Measurements from ENCODE around the gene RAB11A. TPM values are rescaled to one million over a fixed set of nuclear protein-coding genes. Genes with fewer than 3 reads are reported as not detected.

RAB11A gene
- total RNA-seq, 1 donor from 2014 or later = 167 TPM

DNA sequence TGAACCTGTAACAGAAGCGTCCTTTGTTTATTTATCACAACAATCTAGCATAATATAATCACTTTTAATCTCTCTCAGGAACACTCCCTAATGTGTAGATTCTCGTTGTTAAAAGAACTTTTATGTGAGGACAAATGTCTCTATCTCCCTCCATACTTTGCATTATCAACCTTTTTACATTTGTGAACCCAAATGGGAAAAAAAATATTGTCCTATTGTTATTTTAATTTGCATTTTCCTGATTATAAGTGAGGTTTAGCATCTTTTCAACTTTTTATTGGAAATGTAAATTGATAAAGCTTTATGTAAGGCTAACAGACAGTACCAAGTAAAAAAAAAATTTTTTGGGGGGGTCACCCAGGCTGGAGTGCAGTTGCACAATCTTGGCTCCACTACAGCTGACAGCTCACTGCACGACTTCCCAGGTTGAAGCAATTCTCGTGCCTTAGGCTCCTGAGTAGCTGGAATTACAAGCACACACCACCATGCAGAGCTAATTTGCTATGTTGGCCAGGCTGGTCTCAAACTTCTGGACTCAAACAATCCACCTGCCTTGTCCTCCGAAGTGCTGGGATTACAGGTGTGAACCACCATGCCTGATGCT lies 44.2 kb upstream of the RAB11A start:
- H3K27me3 ChIP-seq (ENCODE audit: control insufficient read depth, insufficient read depth, low read length) = no peaks in the 10 kb centered on the region
- no peaks in the 10 kb centered on the region for H3K36me3 ChIP-seq (ENCODE audit: control insufficient read depth, insufficient read depth, low read length)
- no peak overlapping the region for H3K4me3 ChIP-seq (ENCODE audit: low read depth, low read length)
- TF ChIP-seq CTCF (IDR thresholded peaks at IDR 0.05; ENCODE audit: insufficient read depth, low read length, severe bottlenecking) = no peak
- FAIRE-seq = no peak
- DNase-seq (ENCODE audit: low read depth) = peak; percentile 69

DNA sequence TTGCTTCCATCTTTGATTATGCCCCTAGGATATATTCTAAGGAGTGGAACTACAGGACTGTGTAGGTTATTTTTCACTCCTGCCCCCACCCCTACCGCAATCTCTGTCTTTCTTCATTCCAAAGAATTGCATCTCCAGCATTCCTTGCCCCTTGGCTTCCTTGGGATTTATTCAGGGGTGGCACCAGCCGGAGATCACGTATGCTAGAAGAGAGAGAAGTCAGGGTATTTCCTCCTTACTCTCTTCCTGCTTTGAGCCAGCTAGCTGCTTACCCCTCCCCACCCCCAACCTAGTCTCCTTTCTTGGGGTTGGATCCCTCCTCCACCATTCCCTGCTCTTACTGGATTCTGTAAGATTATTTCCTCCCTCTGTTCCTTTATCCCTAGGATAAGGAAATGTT lies 42.2 kb upstream of the RAB11A start:
- no peak for FAIRE-seq
- no peak overlapping the region for H3K4me3 ChIP-seq (ENCODE audit: low read depth, low read length)
- no peak for TF ChIP-seq CTCF (IDR thresholded peaks at IDR 0.05; ENCODE audit: insufficient read depth, low read length, severe bottlenecking)
- DNase-seq (ENCODE audit: low read depth) = peak; percentile 35
- H3K36me3 ChIP-seq (ENCODE audit: control insufficient read depth, insufficient read depth, low read length) = no peaks in the 10 kb centered on the region
- H3K27me3 ChIP-seq (ENCODE audit: control insufficient read depth, insufficient read depth, low read length) = no peaks in the 10 kb centered on the region

- Histone ChIP-seq H3K36me3 (ENCODE audit: control insufficient read depth, insufficient read depth, low read length) (no peaks in the 10 kb centered on the region), H3K27me3 (ENCODE audit: control insufficient read depth, insufficient read depth, low read length) (no peaks in the 10 kb centered on the region), H3K4me3 (ENCODE audit: low read depth, low read length) (no peak overlapping the region)
- TF ChIP-seq CTCF (IDR thresholded peaks at IDR 0.05; ENCODE audit: insufficient read depth, low read length, severe bottlenecking) = no peak
- DNase-seq (ENCODE audit: low read depth) (no peak), FAIRE-seq (no peak)
Observed at GRCh38 chr15:65828585-65828984, 40.7 kb upstream of the RAB11A start.

GRCh38 chr15:65829130-65829764 lies 40.0 kb upstream of the RAB11A start:
- Histone ChIP-seq H3K36me3 (ENCODE audit: control insufficient read depth, insufficient read depth, low read length) (no peaks in the 10 kb centered on the region), H3K27me3 (ENCODE audit: control insufficient read depth, insufficient read depth, low read length) (no peaks in the 10 kb centered on the region), H3K4me3 (ENCODE audit: low read depth, low read length) (no peak overlapping the region)
- TF ChIP-seq CTCF (IDR thresholded peaks at IDR 0.05; ENCODE audit: insufficient read depth, low read length, severe bottlenecking) = peak; percentile 42
- peak; percentile 56 for DNase-seq (ENCODE audit: low read depth)
- no peak for FAIRE-seq

DNA sequence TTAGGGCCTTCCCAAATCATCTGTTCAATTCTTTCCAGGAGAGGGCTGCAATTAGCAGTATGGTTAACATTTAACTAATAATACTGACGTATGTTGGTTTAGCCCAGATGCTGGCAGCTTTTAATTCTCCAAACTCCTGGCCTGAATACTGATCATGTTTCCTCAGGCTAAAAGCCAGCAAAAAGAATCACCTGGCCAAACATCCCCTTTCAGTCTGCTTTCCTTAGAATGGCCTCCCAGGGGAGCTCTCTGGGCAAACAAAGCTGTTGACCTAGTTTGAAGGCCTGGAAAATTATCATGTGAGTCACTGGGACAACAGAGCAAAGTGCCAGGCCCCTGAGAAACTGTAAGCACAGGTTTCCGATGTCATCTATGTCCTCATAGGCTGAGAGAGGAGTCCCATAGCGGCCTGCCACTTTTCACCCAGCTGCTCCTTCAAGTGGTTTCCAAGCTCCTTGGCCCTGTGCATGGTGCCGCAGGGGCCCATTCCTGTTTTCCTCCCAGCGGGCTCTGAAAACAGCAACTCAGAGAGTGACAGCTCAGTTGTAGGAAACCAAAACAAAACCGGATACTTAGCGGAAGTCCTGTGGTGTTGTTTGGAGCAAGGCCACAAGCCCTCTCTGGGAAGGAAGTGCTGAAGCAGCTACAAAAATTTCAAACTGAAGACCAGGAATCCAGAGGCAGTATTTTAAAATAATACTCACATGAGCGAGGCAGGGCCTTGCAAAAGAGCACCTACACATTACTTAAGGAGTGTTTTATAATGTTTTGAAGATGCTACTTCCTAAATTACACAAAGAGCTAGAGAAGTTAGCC lies 36.5 kb upstream of the RAB11A start:
- H3K36me3 ChIP-seq (ENCODE audit: control insufficient read depth, insufficient read depth, low read length) = no peaks in the 10 kb centered on the region
- no peaks in the 10 kb centered on the region for H3K27me3 ChIP-seq (ENCODE audit: control insufficient read depth, insufficient read depth, low read length)
- DNase-seq (ENCODE audit: low read depth) (peak; percentile 89), FAIRE-seq (no peak)
- H3K4me3 ChIP-seq (ENCODE audit: low read depth, low read length) = no peak overlapping the region
- peak; percentile 40 for TF ChIP-seq CTCF (IDR thresholded peaks at IDR 0.05; ENCODE audit: insufficient read depth, low read length, severe bottlenecking)
